CD4-positive, alpha-beta T cell treated with Interferon alpha-2 for 1 hour (primary cell): Measurements from ENCODE around the gene UBN2.

Source experiments
- DNase-seq, 2 donors: peaks; one replicate each; pipeline ENCODE4 v3.0.0-alpha.2; 2020 to 2022

UBN2 gene

DNA sequence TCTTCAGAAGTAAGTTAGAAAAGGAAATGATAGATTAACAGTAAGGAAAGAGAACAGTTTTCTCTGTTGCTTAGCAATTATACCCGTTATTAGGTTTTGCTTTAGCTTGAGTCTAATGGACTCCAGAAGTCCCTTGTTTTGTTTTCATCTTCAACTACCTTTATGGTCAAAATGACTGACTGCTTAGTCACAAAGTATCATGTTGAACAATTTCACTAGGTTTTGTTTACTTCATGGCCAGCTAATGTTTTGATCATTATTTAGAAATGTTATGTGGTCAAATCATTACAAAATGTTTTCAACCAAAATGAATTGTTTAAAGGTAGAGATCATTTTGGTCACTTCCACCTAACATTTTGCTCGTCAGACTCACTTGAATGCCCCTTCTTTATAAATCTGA lies 1.9 kb downstream of the UBN2 start:
- peak in 1 of 2 donors; percentile 6 for DNase-seq

DNA sequence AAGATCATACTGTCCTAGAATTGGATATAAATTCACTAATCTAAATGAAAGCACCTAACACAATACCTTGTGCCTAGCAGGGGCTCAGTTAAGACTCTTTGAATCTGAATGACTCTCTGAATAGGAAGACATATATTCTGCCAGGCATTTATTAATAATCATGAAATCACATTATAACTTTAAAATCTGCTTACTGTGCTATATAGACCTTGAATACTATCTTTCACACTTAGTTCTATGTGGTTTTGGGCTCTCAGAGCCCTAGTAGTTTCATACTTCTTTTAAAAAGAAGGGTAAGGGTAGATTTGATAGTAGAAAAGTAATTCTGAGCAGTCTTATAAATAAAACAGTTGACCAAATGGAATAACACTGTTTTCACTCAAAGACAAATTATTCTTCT lies 10.2 kb downstream of the UBN2 start:
- no peak for DNase-seq

- DNase-seq, result no peak
Measured at GRCh38 chr7:139242741-139243281, 11.8 kb downstream of the UBN2 start.

DNA sequence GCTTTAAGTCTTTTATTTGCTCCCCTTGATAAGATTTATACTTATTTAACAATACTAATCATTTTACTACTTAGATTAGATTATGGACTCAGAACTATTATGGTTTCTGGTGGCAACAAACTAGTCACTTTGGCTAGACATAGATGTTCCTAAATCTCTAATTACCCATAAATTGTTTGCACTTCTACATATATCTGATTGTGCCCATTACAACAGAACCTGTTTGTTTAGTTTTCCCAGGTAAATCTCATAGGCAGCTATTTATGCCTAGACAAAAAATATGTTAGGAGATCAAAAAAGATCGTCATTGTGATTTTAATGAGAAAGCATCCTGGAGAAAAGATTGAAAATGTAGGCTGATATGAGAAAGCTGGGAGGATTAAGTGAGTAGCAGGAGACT lies 14.4 kb downstream of the UBN2 start:
- no peak for DNase-seq

- DNase-seq, result no peak
Measured at GRCh38 chr7:139246494-139246893, 15.5 kb downstream of the UBN2 start.

GRCh38 chr7:139246905-139247304 lies 15.9 kb downstream of the UBN2 start:
- DNase-seq, result no peak

GRCh38 chr7:139249179-139249810 lies 18.3 kb downstream of the UBN2 start:
- no peak for DNase-seq

DNA sequence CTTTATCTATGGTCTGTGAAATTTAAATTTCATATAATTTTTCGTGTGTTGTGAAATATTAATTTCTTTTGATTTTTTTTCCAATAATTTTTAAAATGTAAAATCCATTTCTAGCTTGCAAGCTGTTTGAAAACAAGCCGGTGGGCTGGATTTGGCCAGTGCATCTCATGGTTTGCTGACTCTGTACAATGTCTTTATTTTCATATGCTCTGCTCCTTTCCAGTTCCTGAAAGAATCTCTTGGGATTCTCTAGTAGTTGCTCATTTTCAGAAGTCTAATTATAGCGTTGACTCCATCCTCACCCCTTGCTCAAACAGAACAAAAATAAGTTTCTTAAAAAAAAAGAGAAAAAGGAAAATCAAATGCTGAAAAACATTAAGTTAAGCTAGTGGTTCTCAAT lies 21.4 kb downstream of the UBN2 start:
- no peak for DNase-seq

DNA sequence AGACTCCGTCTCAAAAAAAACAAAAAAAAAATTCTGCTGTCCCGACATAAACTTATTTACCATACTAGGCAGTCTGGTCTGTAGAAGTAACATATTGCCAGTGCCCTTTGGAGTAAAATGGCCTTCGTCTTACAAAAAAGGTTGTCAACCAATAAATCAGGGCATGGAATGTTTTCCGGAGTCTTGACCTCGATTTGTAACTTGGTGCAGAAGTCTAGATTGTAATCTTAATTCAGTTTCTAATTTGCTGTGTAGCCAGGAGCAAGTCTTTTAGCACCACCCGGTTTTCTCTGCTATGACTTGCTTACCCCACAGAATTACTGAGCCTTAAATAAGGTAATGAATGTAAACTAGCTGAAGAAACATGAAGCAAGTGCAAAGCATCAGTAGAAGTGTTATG lies 23.2 kb downstream of the UBN2 start:
- no peak for DNase-seq

- DNase-seq, result no peak
Measured at GRCh38 chr7:139254728-139255127, 23.7 kb downstream of the UBN2 start.

- no peak for DNase-seq
Measured at GRCh38 chr7:139255290-139255689, 24.3 kb downstream of the UBN2 start.

DNA sequence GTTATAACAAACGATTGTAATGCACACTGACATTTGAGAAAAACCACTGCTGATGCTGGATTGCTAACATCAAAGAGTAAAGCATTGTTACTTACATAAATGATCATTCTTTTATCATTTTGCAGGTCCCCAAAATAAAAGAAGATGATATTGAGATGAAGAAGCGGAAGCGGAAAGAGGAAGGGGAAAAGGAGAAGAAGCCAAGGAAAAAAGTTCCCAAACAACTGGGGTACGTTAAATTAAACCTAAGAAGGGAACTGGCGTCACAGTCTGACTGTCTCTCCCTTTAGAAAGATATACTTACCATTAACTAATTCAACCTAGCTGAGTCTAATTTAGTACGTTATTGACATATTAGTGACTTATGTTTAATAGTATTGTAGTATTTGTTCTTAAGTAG lies 28.1 kb downstream of the UBN2 start:
- DNase-seq, result no peak

GRCh38 chr7:139264220-139264619 lies 33.2 kb downstream of the UBN2 start:
- DNase-seq, result no peak

- no peak for DNase-seq
Measured at GRCh38 chr7:139265673-139266072, 34.6 kb downstream of the UBN2 start.

GRCh38 chr7:139271718-139272628 lies 40.9 kb downstream of the UBN2 start:
- no peak for DNase-seq

DNA sequence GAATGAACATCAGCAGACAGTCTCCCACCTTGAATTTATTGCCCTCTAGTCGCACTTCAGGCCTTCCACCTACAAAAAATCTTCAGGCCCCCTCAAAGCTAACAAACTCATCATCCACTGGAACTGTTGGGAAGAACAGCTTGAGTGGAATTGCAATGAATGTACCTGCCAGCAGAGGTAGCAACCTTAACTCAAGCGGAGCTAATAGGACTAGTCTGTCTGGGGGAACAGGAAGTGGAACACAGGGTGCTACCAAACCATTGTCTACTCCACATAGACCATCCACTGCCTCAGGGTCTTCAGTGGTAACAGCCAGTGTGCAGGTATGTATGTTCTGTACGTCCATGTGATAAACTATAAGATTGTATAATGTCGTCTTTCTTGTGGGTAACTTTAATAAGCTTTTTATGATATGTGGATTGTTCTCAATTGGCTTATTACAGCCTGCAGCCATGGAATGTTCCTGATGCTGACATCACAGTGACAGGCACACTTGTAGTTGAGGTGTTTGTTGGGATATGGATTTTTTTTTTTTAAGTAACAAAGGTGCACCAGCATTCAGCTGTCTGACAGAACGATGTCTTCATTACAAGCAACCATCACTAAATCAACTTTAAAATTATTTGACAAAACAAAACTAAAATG lies 53.3 kb downstream of the UBN2 start:
- no peak for DNase-seq

DNA sequence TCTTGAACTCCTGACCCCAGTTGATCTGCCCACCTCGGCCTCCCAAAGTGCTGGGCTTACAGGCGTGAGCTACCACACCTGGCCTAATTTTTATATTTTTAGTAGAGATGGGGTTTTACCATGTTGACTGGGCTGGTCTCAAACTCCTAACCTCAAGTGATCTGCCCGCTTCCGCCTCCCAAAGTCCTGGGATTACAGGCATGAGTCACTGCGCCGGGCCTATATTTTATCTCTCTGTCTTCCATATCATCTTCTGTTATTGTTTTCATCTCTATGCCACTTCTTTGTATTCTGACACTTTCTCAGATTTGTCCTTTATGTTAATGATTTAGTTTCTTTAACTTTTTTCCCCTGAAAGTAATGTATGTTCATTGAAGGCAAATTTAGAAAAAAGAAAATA lies 55.1 kb downstream of the UBN2 start:
- DNase-seq, result no peak

- DNase-seq, result no peak
Measured at GRCh38 chr7:139292821-139293220, 61.8 kb downstream of the UBN2 start.

- no peak for DNase-seq
Measured at GRCh38 chr7:139293534-139293933, 62.5 kb downstream of the UBN2 start.

- DNase-seq, result no peak
Measured at GRCh38 chr7:139294241-139294640, 63.2 kb downstream of the UBN2 start.

DNA sequence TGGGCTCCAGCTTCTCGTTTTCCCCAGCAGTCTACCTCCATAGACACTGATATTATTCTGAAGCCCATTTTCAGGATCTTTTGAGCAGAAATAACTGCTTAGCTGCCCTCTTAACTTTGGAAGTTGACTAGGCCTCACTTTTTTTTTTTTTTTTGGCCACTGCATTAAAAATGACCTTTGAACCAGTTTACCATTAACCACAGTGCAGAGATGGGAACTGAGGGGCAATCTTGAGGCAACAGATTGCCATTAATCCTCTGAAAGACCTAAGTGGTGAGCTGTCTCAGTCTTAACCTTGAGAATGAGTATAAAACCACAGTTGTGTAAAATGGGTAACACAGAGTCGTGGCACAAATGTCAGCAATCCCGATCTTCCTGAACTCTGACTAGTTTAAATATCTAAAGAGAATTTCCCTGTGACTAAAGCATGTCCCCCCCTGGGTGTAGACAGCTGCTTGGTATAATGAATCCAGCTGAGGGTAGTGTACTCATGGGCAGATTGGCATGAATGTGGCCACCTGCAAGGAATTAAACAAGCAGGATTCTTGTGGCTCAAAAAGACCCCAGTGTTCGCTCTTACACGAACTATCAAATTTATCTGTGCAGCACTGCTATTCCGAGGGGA lies 64.0 kb downstream of the UBN2 start:
- DNase-seq, result no peak

- no peak for DNase-seq
Measured at GRCh38 chr7:139297795-139298194, 66.8 kb downstream of the UBN2 start.

- DNase-seq, result no peak
Measured at GRCh38 chr7:139299296-139299695, 68.3 kb downstream of the UBN2 start.
